ENCODE measurements around the gene STK10. TPM values are rescaled to one million over a fixed set of nuclear protein-coding genes. Genes with fewer than 3 reads are reported as not detected.

Gene STK10
- total RNA-seq, 2 donors from 2014 or later: 14.3 to 17.9 TPM

DNA sequence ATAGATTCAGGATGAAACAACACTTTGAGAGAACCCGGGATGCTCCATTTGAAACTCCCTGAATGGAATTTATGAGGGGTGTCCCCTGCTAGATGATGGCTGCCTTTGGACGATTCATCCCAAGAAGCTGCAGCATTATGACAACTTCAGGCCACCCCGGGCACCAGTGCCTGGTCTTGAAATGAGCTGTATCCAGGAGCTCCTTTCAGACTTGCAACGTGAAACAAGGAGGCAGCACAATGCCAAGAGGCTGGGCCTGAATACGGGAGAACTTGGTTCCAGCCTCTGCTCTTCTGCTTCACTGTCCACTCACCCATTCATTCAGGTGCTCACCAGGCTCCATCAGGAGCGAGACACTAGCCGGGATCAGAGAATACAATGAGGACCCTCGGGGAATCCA lies 78.3 kb downstream of the STK10 start:
- H3K36me3 Mint-ChIP-seq (ENCODE audit: low read depth): peaks cover 2% of the 10 kb centered on the region
- Histone ChIP-seq H3K27ac (ENCODE audit: low read depth, low read length) (no peak overlapping the region), H3K36me3 (ENCODE audit: control insufficient read depth, insufficient read depth, low read length) (no peaks in the 10 kb centered on the region), H3K4me1 (ENCODE audit: control insufficient read depth, insufficient read depth, low read length) (peaks cover 4% of the 10 kb centered on the region), H3K4me3 (ENCODE audit: low read length) (no peak overlapping the region), H3K27me3 (ENCODE audit: control insufficient read depth, insufficient read depth, low read length, poor library complexity, severe bottlenecking) (no peaks in the 10 kb centered on the region), H3K9ac (ENCODE audit: extremely low read depth, low read length, poor library complexity, severe bottlenecking) (no peak overlapping the region), H3K9me3 (ENCODE audit: control insufficient read depth, low read length) (no peaks in the 10 kb centered on the region)
- no peak overlapping the region for H3K27ac Mint-ChIP-seq
- 83 to 89% methylated on average over 8 of the region's 8 CpGs for WGBS, 2 experiments (ENCODE audit: insufficient coverage in 1 of 2, insufficient read length in 1 of 2)
- H3K9me3 Mint-ChIP-seq: no peaks in the 10 kb centered on the region
- no peaks in the 10 kb centered on the region for H3K27me3 Mint-ChIP-seq (ENCODE audit: insufficient read depth)
- DNase-seq: no peak
- H3K4me1 Mint-ChIP-seq: peaks cover 24% of the 10 kb centered on the region
- no peak overlapping the region for H3K4me3 Mint-ChIP-seq
- TF ChIP-seq, protein P1, sequence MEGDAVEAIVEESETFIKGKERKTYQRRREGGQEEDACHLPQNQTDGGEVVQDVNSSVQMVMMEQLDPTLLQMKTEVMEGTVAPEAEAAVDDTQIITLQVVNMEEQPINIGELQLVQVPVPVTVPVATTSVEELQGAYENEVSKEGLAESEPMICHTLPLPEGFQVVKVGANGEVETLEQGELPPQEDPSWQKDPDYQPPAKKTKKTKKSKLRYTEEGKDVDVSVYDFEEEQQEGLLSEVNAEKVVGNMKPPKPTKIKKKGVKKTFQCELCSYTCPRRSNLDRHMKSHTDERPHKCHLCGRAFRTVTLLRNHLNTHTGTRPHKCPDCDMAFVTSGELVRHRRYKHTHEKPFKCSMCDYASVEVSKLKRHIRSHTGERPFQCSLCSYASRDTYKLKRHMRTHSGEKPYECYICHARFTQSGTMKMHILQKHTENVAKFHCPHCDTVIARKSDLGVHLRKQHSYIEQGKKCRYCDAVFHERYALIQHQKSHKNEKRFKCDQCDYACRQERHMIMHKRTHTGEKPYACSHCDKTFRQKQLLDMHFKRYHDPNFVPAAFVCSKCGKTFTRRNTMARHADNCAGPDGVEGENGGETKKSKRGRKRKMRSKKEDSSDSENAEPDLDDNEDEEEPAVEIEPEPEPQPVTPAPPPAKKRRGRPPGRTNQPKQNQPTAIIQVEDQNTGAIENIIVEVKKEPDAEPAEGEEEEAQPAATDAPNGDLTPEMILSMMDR (conservative IDR thresholded peaks at IDR 0.05): no peak

DNA sequence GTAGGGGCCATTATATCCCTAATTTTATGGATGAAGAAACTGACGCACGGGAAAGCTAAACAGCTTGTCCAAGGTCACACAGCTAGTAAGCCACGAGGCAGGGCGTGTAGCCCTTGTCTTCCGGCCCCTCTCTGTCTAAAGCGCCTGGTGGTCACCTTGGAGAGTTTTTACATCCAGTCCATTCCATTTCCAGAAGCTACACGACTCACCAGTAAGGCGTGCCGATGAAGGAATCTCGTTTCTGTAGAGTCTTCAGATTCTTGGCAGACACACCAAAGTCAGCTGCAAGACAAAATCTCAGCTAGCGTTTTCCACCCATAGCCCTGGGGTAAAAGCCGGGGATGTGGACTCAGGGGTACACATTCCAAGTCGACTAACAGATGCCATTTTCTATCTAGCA lies 80.5 kb downstream of the STK10 start:
- DNase-seq: no peak
- H3K4me1 ChIP-seq (ENCODE audit: control insufficient read depth, insufficient read depth, low read length): peaks cover 4% of the 10 kb centered on the region
- no peak overlapping the region for H3K27ac ChIP-seq (ENCODE audit: low read depth, low read length)
- Mint-ChIP-seq H3K36me3 (ENCODE audit: low read depth) (no peaks in the 10 kb centered on the region), H3K4me3 (no peak overlapping the region), H3K27ac (no peak overlapping the region), H3K9me3 (no peaks in the 10 kb centered on the region), H3K27me3 (ENCODE audit: insufficient read depth) (no peaks in the 10 kb centered on the region), H3K4me1 (peaks cover 24% of the 10 kb centered on the region)
- no peaks in the 10 kb centered on the region for H3K27me3 ChIP-seq (ENCODE audit: control insufficient read depth, insufficient read depth, low read length, poor library complexity, severe bottlenecking)
- TF ChIP-seq, protein P1 (conservative IDR thresholded peaks at IDR 0.05): no peak
- 88 to 91% methylated on average over 11 to 13 of the region's 13 CpGs for WGBS, 2 experiments (ENCODE audit: insufficient coverage in 1 of 2, insufficient read length in 1 of 2)
- H3K4me3 ChIP-seq (ENCODE audit: low read length): no peak overlapping the region
- no peak overlapping the region for H3K9ac ChIP-seq (ENCODE audit: extremely low read depth, low read length, poor library complexity, severe bottlenecking)
- no peaks in the 10 kb centered on the region for H3K9me3 ChIP-seq (ENCODE audit: control insufficient read depth, low read length)
- no peaks in the 10 kb centered on the region for H3K36me3 ChIP-seq (ENCODE audit: control insufficient read depth, insufficient read depth, low read length)

DNA sequence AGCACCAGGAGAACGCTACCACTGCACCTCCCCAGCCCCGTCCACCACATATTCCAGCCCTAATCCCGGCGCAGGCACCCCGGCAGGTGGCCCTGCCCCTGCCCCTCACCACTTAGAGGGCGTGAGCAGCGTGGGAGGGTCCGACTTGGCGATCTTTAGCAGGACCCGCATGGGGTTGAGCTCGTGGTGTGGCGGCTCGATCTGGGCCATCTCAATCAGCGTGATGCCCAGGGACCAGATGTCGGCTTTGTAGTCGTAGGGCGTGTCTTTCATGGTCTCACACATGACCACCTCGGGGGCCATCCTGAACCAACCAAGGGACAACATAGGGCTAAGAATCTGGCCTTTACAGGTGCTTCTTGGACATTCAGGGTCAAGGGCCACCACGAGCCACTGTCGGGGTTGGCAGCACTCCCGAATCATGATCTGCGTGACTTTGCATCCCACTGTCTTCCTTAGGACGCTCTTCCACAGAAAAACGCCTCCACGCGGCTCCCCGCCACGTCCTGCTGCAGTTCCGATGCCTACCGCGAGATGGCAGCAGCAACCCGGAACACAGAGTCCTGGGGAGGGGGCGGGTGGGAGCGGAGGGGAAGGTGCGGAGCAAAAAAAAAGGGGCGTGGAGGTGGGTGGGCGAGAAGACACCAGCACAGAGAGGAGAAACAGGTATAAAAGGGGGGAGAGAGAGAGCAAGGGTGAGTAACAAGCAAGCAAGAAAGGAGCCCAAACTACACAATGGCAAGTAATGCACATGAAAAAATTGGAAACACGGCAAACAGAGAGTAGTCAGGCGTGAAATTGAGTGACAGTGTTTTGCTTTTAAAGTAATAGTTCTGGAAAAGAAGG lies 81.3 kb downstream of the STK10 start:
- Mint-ChIP-seq H3K36me3 (ENCODE audit: low read depth) (peaks cover 5% of the 10 kb centered on the region), H3K4me1 (peaks cover 24% of the 10 kb centered on the region), H3K27ac (peak overlapping the region; percentile 48), H3K4me3 (no peak overlapping the region), H3K27me3 (ENCODE audit: insufficient read depth) (no peaks in the 10 kb centered on the region), H3K9me3 (no peaks in the 10 kb centered on the region)
- TF ChIP-seq, protein P1 (conservative IDR thresholded peaks at IDR 0.05): peak; percentile 96
- no peak overlapping the region for H3K9ac ChIP-seq (ENCODE audit: extremely low read depth, low read length, poor library complexity, severe bottlenecking)
- H3K9me3 ChIP-seq (ENCODE audit: control insufficient read depth, low read length): no peaks in the 10 kb centered on the region
- DNase-seq: peak; percentile 90
- peaks cover 4% of the 10 kb centered on the region for H3K4me1 ChIP-seq (ENCODE audit: control insufficient read depth, insufficient read depth, low read length)
- no peaks in the 10 kb centered on the region for H3K36me3 ChIP-seq (ENCODE audit: control insufficient read depth, insufficient read depth, low read length)
- H3K27me3 ChIP-seq (ENCODE audit: control insufficient read depth, insufficient read depth, low read length, poor library complexity, severe bottlenecking): no peaks in the 10 kb centered on the region
- no peak overlapping the region for H3K4me3 ChIP-seq (ENCODE audit: low read length)
- WGBS, 2 experiments (ENCODE audit: insufficient coverage in 1 of 2, insufficient read length in 1 of 2): 35 to 40% methylated on average over 21 to 39 of the region's 39 CpGs
- H3K27ac ChIP-seq (ENCODE audit: low read depth, low read length): no peak overlapping the region
